Middle frontal gyrus (tissue), 1 donor: ENCODE results near the gene CD79B.
"Not testable (repeated sequence)": the region's sequence is repeated elsewhere in the genome, so short reads cannot be mapped to it uniquely, and the experiment has no call there.

Experiments
- DNase-seq: peaks from one replicate; pipeline ENCODE4 v3.0.0-alpha.2; 2015; ENCODE audit warnings: low spot score; ENCODE audit errors: extremely low spot score

CD79B gene

GRCh38 chr17:63911657-63912100, 20.5 kb downstream of the CD79B start:
- DNase-seq, result no peak

GRCh38 chr17:63911041-63911635, 21.0 kb downstream of the CD79B start, which contains the start of gene CSHL1:
TSS of gene CSHL1 (minus strand) at chr17:63911258. CDS start at chr17:63911196, 62 bp downstream.
- DNase-seq, result no peak

- no peak for DNase-seq
Measured at GRCh38 chr17:63910096-63910495, 22.0 kb downstream of the CD79B start.

- not testable (repeated sequence) for DNase-seq
Measured at GRCh38 chr17:63909586-63909985, 22.5 kb downstream of the CD79B start.

GRCh38 chr17:63907161-63907778, 24.9 kb downstream of the CD79B start:
- not testable (repeated sequence) for DNase-seq

DNA sequence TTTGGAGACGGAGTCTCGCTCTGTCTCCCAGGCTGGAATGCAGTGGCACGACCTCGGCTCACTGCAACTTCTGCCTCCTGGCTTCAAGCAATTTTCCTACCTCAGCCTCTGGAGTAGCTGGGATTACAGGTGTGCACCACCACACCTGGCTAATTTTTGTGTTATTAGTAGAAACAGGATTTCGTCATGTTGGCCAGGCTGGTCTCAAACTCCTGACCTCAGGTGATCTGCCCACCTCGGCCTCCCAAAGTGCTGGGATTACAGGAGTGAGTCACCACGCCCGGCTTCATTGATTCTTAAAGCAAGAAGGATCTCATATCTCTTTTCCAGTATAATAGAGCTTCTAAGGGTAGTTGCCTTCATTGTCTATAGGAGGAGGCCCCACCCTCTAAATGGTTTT, 27.3 kb downstream of the CD79B start:
- DNase-seq, result not testable (repeated sequence)

GRCh38 chr17:63903787-63904201, 28.3 kb downstream of the CD79B start:
- DNase-seq, result not testable (repeated sequence)

DNA sequence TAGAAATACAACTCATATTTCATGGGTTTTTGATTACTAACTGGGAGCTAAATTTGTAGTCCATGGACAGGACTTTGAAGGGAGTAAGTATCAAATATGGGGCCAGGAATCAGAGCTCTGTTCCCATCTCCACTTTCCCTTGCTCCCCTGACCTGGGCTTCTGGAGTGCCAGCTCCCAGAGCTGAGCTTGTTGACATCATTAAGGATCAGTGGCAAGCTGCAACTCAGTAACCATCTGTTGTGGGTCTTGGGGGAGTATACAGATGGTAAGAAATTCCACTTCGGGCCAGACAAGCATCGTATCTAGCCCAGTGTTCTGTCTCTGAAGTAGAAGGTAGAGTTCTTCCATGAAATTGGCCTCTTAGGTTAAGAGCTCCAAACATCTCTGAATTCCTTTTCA, 30.2 kb downstream of the CD79B start:
- DNase-seq, result not testable (repeated sequence)

- DNase-seq, result not testable (repeated sequence)
Measured at GRCh38 chr17:63898899-63899798, 33.0 kb downstream of the CD79B start.

- DNase-seq, result not testable (repeated sequence)
Measured at GRCh38 chr17:63896524-63897354, 35.4 kb downstream of the CD79B start, which contains the start of gene CSH1. TSS of gene CSH1 (minus strand) at chr17:63896574. CDS start at chr17:63896511, 63 bp downstream.

DNA sequence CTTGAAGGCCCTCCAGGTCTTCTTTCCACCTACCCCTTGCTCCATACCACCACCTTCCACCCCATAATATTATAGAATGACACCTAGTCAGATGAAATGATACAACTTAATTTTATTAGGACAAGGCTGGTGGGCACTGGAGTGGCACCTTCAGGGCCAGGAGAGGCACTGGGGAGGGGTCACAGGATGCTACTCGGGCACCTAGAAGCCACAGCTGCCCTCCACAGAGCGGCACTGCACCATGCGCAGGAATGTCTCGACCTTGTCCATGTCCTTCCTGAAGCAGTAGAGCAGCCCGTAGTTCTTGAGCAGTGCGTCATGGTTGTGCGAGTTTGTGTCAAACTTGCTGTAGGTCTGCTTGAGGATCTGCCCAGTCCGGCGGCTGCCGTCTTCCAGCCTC, 37.3 kb downstream of the CD79B start:
- DNase-seq, result not testable (repeated sequence)

- DNase-seq, result not testable (repeated sequence)
Measured at GRCh38 chr17:63894021-63894420, 38.1 kb downstream of the CD79B start.

GRCh38 chr17:63892316-63893037, 39.7 kb downstream of the CD79B start:
- DNase-seq, result not testable (repeated sequence)

DNA sequence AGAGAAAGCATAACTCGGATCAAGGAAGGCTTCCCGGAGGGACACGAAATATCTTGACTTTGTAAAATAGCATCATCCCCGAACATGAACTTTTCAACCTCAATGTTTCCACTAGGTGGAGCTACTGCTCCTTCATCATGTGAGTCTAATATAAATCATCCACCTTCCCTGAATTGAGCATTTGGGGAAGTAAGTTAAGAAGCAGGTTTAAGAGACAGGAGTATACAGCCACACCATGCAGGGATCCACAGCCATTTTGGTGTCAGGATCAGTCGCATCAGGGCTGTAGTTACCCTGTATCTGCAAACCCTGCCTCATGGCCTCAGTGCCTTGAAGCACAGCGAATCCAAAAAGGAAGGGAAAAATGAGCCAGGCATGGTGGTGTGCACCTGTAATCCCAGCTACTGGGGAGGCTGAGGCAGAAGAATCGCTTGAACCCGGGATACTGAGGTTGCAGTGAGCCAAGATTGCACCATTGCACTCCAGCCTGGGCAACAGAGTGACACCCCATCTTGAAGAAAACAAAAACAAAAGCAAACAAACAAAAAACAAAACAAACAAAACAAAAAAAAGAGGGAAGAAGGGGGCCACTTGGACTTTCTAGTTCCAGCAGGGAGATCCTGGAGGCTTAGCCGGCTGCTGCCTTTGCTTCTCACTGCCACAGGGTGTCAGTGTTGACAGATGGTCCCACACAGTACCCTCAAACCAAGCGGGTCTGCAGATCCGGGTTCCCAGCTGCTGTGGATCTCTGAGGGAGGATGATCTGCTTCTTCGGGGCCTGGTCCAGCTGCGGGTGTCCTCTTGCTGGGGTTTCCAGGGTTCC, 42.9 kb downstream of the CD79B start:
- DNase-seq, result not testable (repeated sequence)

GRCh38 chr17:63885119-63885518, 47.0 kb downstream of the CD79B start:
- DNase-seq, result not testable (repeated sequence)

DNA sequence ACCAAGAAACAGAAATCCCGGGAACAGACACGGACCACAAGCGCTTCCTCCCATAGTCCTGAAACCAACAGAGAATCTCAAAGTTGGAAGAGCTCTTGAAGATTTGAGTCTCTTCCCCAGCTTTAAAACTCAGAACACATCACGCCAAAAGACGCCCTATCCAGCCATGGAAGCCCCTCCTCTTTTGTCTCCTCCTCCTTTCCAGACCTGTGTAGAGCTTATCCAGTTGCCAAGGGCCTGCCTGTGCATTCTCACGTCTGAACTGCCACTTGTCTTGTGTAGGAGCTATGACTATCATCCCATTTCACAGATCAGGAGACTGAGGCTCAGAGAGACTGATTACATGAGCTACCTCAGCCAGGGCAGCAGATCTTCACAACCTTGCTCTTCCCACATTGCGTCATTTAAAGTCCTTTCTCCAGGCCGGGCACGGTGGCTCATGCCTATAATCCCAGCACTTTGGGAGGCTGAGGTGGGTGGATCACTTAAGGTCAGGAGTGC, 49.5 kb downstream of the CD79B start:
- not testable (repeated sequence) for DNase-seq

- DNase-seq, result no peak
Measured at GRCh38 chr17:63881935-63882601, 50.1 kb downstream of the CD79B start, which contains the start of gene GH2. TSS of gene GH2 (minus strand) at chr17:63881944. CDS start at chr17:63881801, 143 bp downstream.

GRCh38 chr17:63881337-63881736, 50.8 kb downstream of the CD79B start:
- not testable (repeated sequence) for DNase-seq
